Middle frontal gyrus (tissue), 1 donor: ENCODE results near the gene SGTA.
"Not testable (repeated sequence)": the region's sequence is repeated elsewhere in the genome, so short reads cannot be mapped to it uniquely, and the experiment has no call there.

Source experiments
- DNase-seq: peaks from one replicate; pipeline ENCODE4 v3.0.0-alpha.2; 2015; ENCODE audit warnings: low spot score; ENCODE audit errors: extremely low spot score

Gene SGTA

GRCh38 chr19:2714531-2715269, 68.4 kb downstream of the SGTA start:
- DNase-seq = no peak

- not testable (repeated sequence) for DNase-seq
Observed at GRCh38 chr19:2714102-2714501, 69.0 kb downstream of the SGTA start.

GRCh38 chr19:2713170-2713569, 69.9 kb downstream of the SGTA start:
- DNase-seq = not testable (repeated sequence)

GRCh38 chr19:2711875-2712205, 71.2 kb downstream of the SGTA start:
- no peak for DNase-seq

- DNase-seq = no peak
Observed at GRCh38 chr19:2711172-2711874, 71.8 kb downstream of the SGTA start.

GRCh38 chr19:2706251-2706650, 76.8 kb downstream of the SGTA start:
- DNase-seq = no peak
